Measurements from ENCODE around the gene MUC5AC. TPM values are rescaled to one million over a fixed set of nuclear protein-coding genes. Genes with fewer than 3 reads are reported as not detected.
"Not testable (repeated sequence)": the region's sequence is repeated elsewhere in the genome, so short reads cannot be mapped to it uniquely, and the experiment has no call there.

MUC5AC gene
- total RNA-seq, 1 experiment from 2014 or later: 0.11 TPM

DNA sequence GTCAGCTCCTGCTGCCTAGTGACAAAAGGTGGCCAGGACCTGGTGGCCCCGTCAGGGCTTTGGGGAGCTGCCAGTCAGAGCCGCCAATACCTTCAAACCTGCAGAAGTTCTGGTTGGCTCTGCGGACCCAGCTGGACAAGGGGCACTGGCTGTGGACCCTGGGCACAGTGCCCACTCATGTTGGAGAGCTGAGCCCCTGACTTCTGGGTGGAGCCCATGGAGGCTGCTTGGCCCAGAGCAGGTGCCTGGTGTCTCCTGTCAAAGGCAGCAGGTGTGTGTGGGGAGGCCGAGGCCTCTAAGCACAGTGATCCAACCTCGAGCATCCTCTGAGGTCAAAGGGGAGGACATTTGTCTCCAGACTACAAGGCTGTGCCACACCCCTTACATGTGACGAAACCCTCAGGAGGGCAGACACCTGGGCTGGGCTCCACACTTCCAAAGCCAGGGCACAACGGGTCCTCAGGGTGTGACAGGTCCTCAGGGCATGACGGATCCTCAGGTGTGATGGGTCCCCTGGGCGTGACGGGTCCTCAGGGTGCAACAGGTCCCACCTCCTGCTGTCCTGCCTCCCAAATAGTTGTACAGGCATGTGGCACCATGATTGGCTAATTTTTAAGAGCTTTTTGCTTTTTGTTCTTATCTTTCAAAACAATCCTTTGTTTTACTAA lies 46.1 kb upstream of the MUC5AC start:
- no TSS peak for BruUV-seq (replicated peaks)
- H4K20me1 ChIP-seq (ENCODE audit: low read length): no peaks in the 10 kb centered on the region
- no peaks in the 10 kb centered on the region for H3K9me2 ChIP-seq (replicated peaks; ENCODE audit: low read length)
- no peaks in the 10 kb centered on the region for H3K4me1 ChIP-seq (ENCODE audit: insufficient read depth, low read length)
- H3K4me2 ChIP-seq (ENCODE audit: low read length): no peak overlapping the region
- H3K4me3 ChIP-seq (ENCODE audit: low read length): no peak overlapping the region
- TF ChIP-seq EZH2phosphoT487 (IDR thresholded peaks at IDR 0.05; ENCODE audit: borderline replicate concordance, low read length) (no peak), EZH2 (IDR thresholded peaks at IDR 0.05; ENCODE audit: low read length, unreplicated experiment) (no peak)
- H3K9ac ChIP-seq (ENCODE audit: low read length): no peak overlapping the region
- no peaks in the 10 kb centered on the region for H3K9me3 ChIP-seq (ENCODE audit: low read length)
- H2AFZ ChIP-seq (ENCODE audit: low read length): no peak overlapping the region
- DNase-seq (no peak), ATAC-seq (no peak)
- no peak overlapping the region for H3K27ac ChIP-seq (ENCODE audit: low read length)
- no peaks in the 10 kb centered on the region for H3K27me3 ChIP-seq (ENCODE audit: low read length)
- intact Hi-C loops (cut with micrococcal nuclease): loop anchor here (5.0 to 10.0 kb wide), 2 partner anchors 111 to 403 kb away; partner anchors contain the start of gene MUC5B
- CTCF ChIA-PET: no interaction called here
- H3F3A ChIP-seq (ENCODE audit: low read length, unreplicated experiment): no peaks in the 10 kb centered on the region
- no peaks in the 10 kb centered on the region for H3K36me3 ChIP-seq (ENCODE audit: low read depth, low read length)
- H3K79me2 ChIP-seq (ENCODE audit: low read length): no peaks in the 10 kb centered on the region
- POLR2A ChIA-PET (ENCODE audit: unreplicated experiment): no interaction called here

GRCh38 chr11:1112351-1113191 lies 45.2 kb upstream of the MUC5AC start:
- BruUV-seq (replicated peaks): no TSS peak
- Histone ChIP-seq H3K4me3 (ENCODE audit: low read length) (no peak overlapping the region), H3K4me2 (ENCODE audit: low read length) (no peak overlapping the region), H3K9ac (ENCODE audit: low read length) (no peak overlapping the region), H3F3A (ENCODE audit: low read length, unreplicated experiment) (no peaks in the 10 kb centered on the region), H4K20me1 (ENCODE audit: low read length) (no peaks in the 10 kb centered on the region), H3K36me3 (ENCODE audit: low read depth, low read length) (no peaks in the 10 kb centered on the region), H3K27ac (ENCODE audit: low read length) (no peak overlapping the region), H3K9me3 (ENCODE audit: low read length) (no peaks in the 10 kb centered on the region), H3K79me2 (ENCODE audit: low read length) (no peaks in the 10 kb centered on the region), H3K9me2 (replicated peaks; ENCODE audit: low read length) (no peaks in the 10 kb centered on the region), H3K4me1 (ENCODE audit: insufficient read depth, low read length) (no peaks in the 10 kb centered on the region), H2AFZ (ENCODE audit: low read length) (no peak overlapping the region), H3K27me3 (ENCODE audit: low read length) (no peaks in the 10 kb centered on the region)
- ChIA-PET POLR2A (ENCODE audit: unreplicated experiment) (no interaction called here), CTCF (no interaction called here)
- no peak for TF ChIP-seq EZH2 (IDR thresholded peaks at IDR 0.05; ENCODE audit: low read length, unreplicated experiment)
- TF ChIP-seq CTCF (conservative IDR thresholded peaks at IDR 0.05; ENCODE audit: low read depth, low read length): no peak
- TF ChIP-seq EZH2phosphoT487 (IDR thresholded peaks at IDR 0.05; ENCODE audit: borderline replicate concordance, low read length): no peak
- intact Hi-C loops (cut with micrococcal nuclease): loop anchor here (5.0 to 10.0 kb wide), 2 partner anchors 110 to 402 kb away; partner anchors contain the start of gene MUC5B
- no peak for ATAC-seq
- no peak for DNase-seq

DNA sequence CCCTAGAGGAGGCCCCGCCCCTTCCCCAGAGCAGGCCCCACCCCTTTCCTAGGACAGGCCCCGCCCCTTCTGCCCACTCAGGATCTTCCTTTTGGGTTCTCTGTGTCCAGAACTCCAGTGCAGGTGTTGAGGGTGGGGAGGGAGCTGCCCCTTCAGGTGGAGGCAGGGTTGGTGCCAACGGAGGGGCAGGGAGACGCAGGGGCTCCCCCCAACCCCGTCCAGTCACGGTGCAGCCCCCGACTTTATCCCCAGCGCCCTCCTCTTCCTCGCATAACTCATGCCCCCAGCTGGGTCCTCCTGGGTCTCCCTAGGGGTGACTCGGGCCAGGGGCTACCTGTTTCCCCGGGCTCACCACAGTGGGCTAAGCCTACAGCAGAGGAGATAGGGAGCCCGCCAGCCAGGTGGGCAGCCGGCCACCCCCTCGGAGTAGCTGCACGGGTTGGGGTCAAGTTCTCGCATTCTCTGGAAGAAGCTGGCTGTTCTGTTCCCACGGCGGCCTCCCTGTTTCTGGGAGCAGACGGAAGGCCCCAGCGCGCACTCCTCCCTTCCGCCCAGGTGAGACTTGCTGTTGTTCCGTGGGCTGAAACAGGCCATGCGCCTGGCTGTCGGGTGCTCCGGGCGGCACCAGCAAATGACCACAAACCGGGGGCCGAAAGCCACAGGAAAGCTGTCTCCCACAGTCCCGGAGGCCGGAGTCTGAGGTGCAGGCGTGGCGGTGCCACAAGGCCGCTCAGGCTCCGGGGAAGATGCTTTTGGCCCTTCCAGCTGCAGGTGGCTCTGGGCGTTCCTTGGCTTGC lies 44.1 kb upstream of the MUC5AC start:
- H3K4me2 ChIP-seq (ENCODE audit: low read length): no peak overlapping the region
- H3K27ac ChIP-seq (ENCODE audit: low read length): 0 out of 2 replicates have a peak overlapping the region, but pooled peaks have one; percentile 11
- no peaks in the 10 kb centered on the region for H3K4me1 ChIP-seq (ENCODE audit: insufficient read depth, low read length)
- H3K36me3 ChIP-seq (ENCODE audit: low read depth, low read length): no peaks in the 10 kb centered on the region
- TF ChIP-seq CTCF (conservative IDR thresholded peaks at IDR 0.05; ENCODE audit: low read depth, low read length): no peak
- TF ChIP-seq EZH2 (IDR thresholded peaks at IDR 0.05; ENCODE audit: low read length, unreplicated experiment): no peak
- TF ChIP-seq EZH2phosphoT487 (IDR thresholded peaks at IDR 0.05; ENCODE audit: borderline replicate concordance, low read length): no peak
- DNase-seq (no peak), ATAC-seq (no peak)
- H3K9ac ChIP-seq (ENCODE audit: low read length): no peak overlapping the region
- no peaks in the 10 kb centered on the region for H3K9me2 ChIP-seq (replicated peaks; ENCODE audit: low read length)
- no peaks in the 10 kb centered on the region for H4K20me1 ChIP-seq (ENCODE audit: low read length)
- H2AFZ ChIP-seq (ENCODE audit: low read length): no peak overlapping the region
- no TSS peak for BruUV-seq (replicated peaks)
- ChIA-PET POLR2A (ENCODE audit: unreplicated experiment) (no interaction called here), CTCF (no interaction called here)
- H3K27me3 ChIP-seq (ENCODE audit: low read length): no peaks in the 10 kb centered on the region
- H3K79me2 ChIP-seq (ENCODE audit: low read length): no peaks in the 10 kb centered on the region
- no peak overlapping the region for H3K4me3 ChIP-seq (ENCODE audit: low read length)
- no peaks in the 10 kb centered on the region for H3F3A ChIP-seq (ENCODE audit: low read length, unreplicated experiment)
- intact Hi-C loops (cut with micrococcal nuclease): loop anchor here (5.0 to 10.0 kb wide), 2 partner anchors 109 to 401 kb away; partner anchors contain the start of gene MUC5B
- no peaks in the 10 kb centered on the region for H3K9me3 ChIP-seq (ENCODE audit: low read length)

DNA sequence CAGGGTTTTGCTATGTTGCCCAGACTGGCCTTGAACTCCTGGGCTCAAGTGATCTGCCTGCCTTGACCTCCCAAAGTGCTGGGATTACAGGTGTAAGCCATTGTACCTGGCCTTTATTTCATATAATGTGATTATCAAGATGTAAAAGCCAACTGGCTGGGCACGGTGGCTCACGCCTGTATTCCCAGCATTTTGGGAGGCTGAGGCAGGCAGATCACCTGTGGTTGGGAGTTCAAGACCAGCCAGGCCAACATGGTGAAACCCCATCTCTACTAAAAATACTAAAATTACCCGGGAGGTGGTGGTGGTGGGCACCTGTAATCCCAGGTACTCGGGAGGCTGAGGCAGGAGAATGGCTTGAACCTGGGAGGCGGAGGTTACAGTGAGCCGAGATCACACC lies 42.5 kb upstream of the MUC5AC start:
- H3K36me3 ChIP-seq (ENCODE audit: low read depth, low read length); H3K9ac ChIP-seq (ENCODE audit: low read length); H3F3A ChIP-seq (ENCODE audit: low read length, unreplicated experiment); H3K27ac ChIP-seq (ENCODE audit: low read length); ATAC-seq; POLR2A ChIA-PET (ENCODE audit: unreplicated experiment); DNase-seq; CTCF ChIA-PET; H3K9me2 ChIP-seq (replicated peaks; ENCODE audit: low read length); H3K4me1 ChIP-seq (ENCODE audit: insufficient read depth, low read length); H3K79me2 ChIP-seq (ENCODE audit: low read length); H3K4me3 ChIP-seq (ENCODE audit: low read length); H3K9me3 ChIP-seq (ENCODE audit: low read length); H4K20me1 ChIP-seq (ENCODE audit: low read length); H3K4me2 ChIP-seq (ENCODE audit: low read length); H3K27me3 ChIP-seq (ENCODE audit: low read length): not testable (repeated sequence)
- BruUV-seq (replicated peaks): TSS peak; percentile 62
- H2AFZ ChIP-seq (ENCODE audit: low read length): 0 out of 2 replicates have a peak overlapping the region, but pooled peaks have one; percentile 82
- intact Hi-C loops (cut with micrococcal nuclease): loop anchor here (5.0 to 10.0 kb wide), 2 partner anchors 87 to 400 kb away; no protein-coding TSS in a partner anchor
